Measurements from ENCODE around the gene NKD1.

Gene NKD1

GRCh38 chr16:50602531-50603205, 54.5 kb downstream of the NKD1 start:
- no peak for TF ChIP-seq EZH2phosphoT487 (IDR thresholded peaks at IDR 0.05; ENCODE audit: low read depth)
- no peak for TF ChIP-seq CTCF (IDR thresholded peaks at IDR 0.05; ENCODE audit: low read depth, low read length)
- no peak overlapping the region for H3K9ac ChIP-seq (ENCODE audit: low read length)
- no peaks in the 10 kb centered on the region for H3K9me3 ChIP-seq (ENCODE audit: insufficient read depth, low read length)
- no peaks in the 10 kb centered on the region for H3K36me3 ChIP-seq (replicated peaks; ENCODE audit: low read depth, low read length)
- no peaks in the 10 kb centered on the region for H4K20me1 ChIP-seq (ENCODE audit: insufficient read depth, low read length)
- no peak overlapping the region for H3K27ac ChIP-seq (ENCODE audit: low read length)
- no peaks in the 10 kb centered on the region for H3K79me2 ChIP-seq (ENCODE audit: low read length)
- H3K27me3 ChIP-seq (ENCODE audit: low read depth, low read length): no peaks in the 10 kb centered on the region
- H3K4me1 ChIP-seq (ENCODE audit: low read length): peaks cover 4% of the 10 kb centered on the region; the same call in 1 of the 2 replicates
- H3K4me2 ChIP-seq (ENCODE audit: low read length): no peak overlapping the region
- no peak overlapping the region for H3K4me3 ChIP-seq (ENCODE audit: low read length)
- no peak overlapping the region for H2AFZ ChIP-seq (ENCODE audit: low read depth, low read length)

- Histone ChIP-seq H3K36me3 (replicated peaks; ENCODE audit: low read depth, low read length) (no peaks in the 10 kb centered on the region), H3K9me3 (ENCODE audit: insufficient read depth, low read length) (no peaks in the 10 kb centered on the region), H3K4me3 (ENCODE audit: low read length) (no peak overlapping the region), H3K27me3 (ENCODE audit: low read depth, low read length) (no peaks in the 10 kb centered on the region), H4K20me1 (ENCODE audit: insufficient read depth, low read length) (no peaks in the 10 kb centered on the region), H3K27ac (ENCODE audit: low read length) (no peak overlapping the region), H3K4me1 (ENCODE audit: low read length) (peaks cover 4% of the 10 kb centered on the region; the same call in 1 of the 2 replicates), H3K4me2 (ENCODE audit: low read length) (no peak overlapping the region), H3K79me2 (ENCODE audit: low read length) (no peaks in the 10 kb centered on the region), H3K9ac (ENCODE audit: low read length) (no peak overlapping the region), H2AFZ (ENCODE audit: low read depth, low read length) (no peak overlapping the region)
- TF ChIP-seq EZH2phosphoT487 (IDR thresholded peaks at IDR 0.05; ENCODE audit: low read depth) (no peak), CTCF (IDR thresholded peaks at IDR 0.05; ENCODE audit: low read depth, low read length) (no peak)
Measured at GRCh38 chr16:50603206-50604064, 55.2 kb downstream of the NKD1 start.

- no peak overlapping the region for H3K4me2 ChIP-seq (ENCODE audit: low read length)
- no peaks in the 10 kb centered on the region for H3K79me2 ChIP-seq (ENCODE audit: low read length)
- H4K20me1 ChIP-seq (ENCODE audit: insufficient read depth, low read length): no peaks in the 10 kb centered on the region
- no peak overlapping the region for H3K9ac ChIP-seq (ENCODE audit: low read length)
- TF ChIP-seq EZH2phosphoT487 (IDR thresholded peaks at IDR 0.05; ENCODE audit: low read depth) (no peak), CTCF (IDR thresholded peaks at IDR 0.05; ENCODE audit: low read depth, low read length) (no peak)
- no peaks in the 10 kb centered on the region for H3K27me3 ChIP-seq (ENCODE audit: low read depth, low read length)
- no peaks in the 10 kb centered on the region for H3K36me3 ChIP-seq (replicated peaks; ENCODE audit: low read depth, low read length)
- H2AFZ ChIP-seq (ENCODE audit: low read depth, low read length): no peak overlapping the region
- H3K4me3 ChIP-seq (ENCODE audit: low read length): no peak overlapping the region
- no peak overlapping the region for H3K27ac ChIP-seq (ENCODE audit: low read length)
- no peaks in the 10 kb centered on the region for H3K9me3 ChIP-seq (ENCODE audit: insufficient read depth, low read length)
- peaks cover 4% of the 10 kb centered on the region; the same call in 1 of the 2 replicates for H3K4me1 ChIP-seq (ENCODE audit: low read length)
Measured at GRCh38 chr16:50604065-50604418, 55.8 kb downstream of the NKD1 start.

- Histone ChIP-seq H3K4me2 (ENCODE audit: low read length) (no peak overlapping the region), H2AFZ (ENCODE audit: low read depth, low read length) (no peak overlapping the region), H3K9me3 (ENCODE audit: insufficient read depth, low read length) (no peaks in the 10 kb centered on the region), H3K27ac (ENCODE audit: low read length) (no peak overlapping the region), H3K9ac (ENCODE audit: low read length) (no peak overlapping the region), H3K79me2 (ENCODE audit: low read length) (no peaks in the 10 kb centered on the region), H3K36me3 (replicated peaks; ENCODE audit: low read depth, low read length) (no peaks in the 10 kb centered on the region), H3K4me1 (ENCODE audit: low read length) (peaks cover 4% of the 10 kb centered on the region; the same call in 1 of the 2 replicates), H3K4me3 (ENCODE audit: low read length) (no peak overlapping the region), H4K20me1 (ENCODE audit: insufficient read depth, low read length) (no peaks in the 10 kb centered on the region), H3K27me3 (ENCODE audit: low read depth, low read length) (no peaks in the 10 kb centered on the region)
- TF ChIP-seq CTCF (IDR thresholded peaks at IDR 0.05; ENCODE audit: low read depth, low read length): no peak
- no peak for TF ChIP-seq EZH2phosphoT487 (IDR thresholded peaks at IDR 0.05; ENCODE audit: low read depth)
Measured at GRCh38 chr16:50604610-50605009, 56.4 kb downstream of the NKD1 start.
